GM12801 (cell line): ENCODE measurements around the gene WDR86.

Source experiments
- TF ChIP-seq, protein P1 (sequence below): IDR thresholded peaks from one replicate; pipeline ENCODE4 v1.5.1; 2011; ENCODE audit warnings: control low read depth; ENCODE audit not compliant: insufficient read length; ENCODE audit errors: extremely low read depth

The WDR86 gene

DNA sequence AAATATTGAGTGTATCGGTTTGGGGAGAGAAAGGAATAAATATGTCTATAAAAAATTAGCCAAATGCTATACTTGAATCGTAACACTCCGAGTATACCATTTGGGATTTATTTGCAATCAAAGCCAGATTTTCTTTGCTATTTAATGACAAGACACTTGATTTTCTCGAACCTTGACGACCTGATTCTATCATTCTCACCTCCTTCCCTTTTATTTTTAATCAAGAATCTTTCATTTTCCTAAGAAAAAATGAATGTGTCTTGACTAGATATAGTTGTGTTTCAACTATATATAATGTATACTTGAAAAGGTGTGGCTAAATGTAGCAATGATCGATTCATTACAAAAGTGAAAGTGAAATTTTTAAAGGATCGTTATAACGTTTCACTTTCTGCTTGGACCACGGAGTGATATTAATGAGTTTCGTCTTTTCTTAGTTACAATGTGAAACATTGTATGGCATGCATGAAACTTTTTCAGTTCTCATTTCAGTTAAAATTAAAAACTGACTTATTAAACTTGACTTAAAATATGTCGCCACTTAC lies 67.7 kb downstream of the WDR86 start:
- TF ChIP-seq, protein P1, sequence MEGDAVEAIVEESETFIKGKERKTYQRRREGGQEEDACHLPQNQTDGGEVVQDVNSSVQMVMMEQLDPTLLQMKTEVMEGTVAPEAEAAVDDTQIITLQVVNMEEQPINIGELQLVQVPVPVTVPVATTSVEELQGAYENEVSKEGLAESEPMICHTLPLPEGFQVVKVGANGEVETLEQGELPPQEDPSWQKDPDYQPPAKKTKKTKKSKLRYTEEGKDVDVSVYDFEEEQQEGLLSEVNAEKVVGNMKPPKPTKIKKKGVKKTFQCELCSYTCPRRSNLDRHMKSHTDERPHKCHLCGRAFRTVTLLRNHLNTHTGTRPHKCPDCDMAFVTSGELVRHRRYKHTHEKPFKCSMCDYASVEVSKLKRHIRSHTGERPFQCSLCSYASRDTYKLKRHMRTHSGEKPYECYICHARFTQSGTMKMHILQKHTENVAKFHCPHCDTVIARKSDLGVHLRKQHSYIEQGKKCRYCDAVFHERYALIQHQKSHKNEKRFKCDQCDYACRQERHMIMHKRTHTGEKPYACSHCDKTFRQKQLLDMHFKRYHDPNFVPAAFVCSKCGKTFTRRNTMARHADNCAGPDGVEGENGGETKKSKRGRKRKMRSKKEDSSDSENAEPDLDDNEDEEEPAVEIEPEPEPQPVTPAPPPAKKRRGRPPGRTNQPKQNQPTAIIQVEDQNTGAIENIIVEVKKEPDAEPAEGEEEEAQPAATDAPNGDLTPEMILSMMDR: no peak

DNA sequence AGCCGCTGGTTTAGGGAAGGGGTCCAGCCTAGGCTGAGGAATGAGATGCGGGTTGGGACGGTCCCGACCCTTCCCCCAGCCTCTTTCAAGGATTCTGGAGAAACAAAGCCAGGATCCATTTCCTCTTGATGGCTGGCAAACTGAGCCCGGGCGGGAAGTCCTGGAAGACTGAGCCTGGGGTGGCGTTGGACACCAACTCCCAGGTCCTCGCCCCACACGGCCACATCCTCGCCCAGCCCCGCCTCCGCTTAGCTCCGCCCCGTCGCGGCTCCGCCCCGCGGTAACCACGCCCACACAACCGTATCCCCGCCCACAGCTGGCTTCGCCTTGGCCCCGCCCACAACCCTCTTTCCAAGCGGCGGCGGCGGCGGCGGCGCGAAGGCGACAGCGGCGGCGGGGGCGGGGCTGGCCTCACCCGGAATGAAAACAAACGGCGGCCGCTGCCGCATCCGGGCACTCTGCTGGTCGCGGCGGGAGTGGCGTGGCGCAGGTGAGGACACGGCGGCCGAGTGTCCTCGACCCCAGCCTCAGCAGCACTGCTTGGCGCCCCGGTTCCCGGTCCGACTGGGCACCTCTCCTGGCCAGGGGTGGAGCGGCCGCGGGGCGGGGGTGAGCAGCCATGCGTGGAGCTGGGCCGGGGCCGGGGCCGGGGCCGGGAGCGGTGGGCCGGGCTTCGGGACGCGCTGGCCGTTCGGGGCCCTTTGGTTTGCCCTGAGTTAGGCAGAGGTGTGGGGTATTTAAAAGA lies 68.3 kb downstream of the WDR86 start, which contains the start of gene NUB1:
TSS of gene NUB1 (plus strand) at position 456 of the 745 bp plus-strand sequence. CDS start 3,538 bp downstream, outside the sequence.
- TF ChIP-seq, protein P1: no peak

DNA sequence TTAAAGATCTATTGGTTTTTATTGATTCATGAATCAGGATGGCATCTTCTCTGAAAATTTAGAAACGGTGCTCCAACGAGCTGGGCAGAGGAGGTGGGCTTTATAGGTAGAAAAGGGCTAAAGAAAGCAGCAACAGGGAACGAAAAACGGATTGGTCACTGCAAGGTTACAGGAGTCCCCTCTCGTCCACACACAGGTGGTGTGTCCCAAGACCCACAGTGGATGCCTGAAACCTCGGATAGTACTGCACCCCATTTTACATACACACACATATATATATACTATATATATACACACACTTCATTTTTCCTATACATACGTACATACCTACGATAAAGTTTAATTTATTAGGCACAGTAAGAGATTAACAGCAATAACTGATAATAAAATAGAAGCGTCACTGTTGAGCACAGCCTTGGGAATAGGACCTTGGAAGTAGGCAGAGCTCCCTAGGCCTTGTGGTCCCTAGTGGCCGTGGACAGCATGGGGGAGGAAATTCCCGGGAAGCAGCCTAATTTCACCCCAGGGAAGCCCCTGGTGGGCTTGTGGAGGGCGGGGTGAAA lies 69.0 kb downstream of the WDR86 start:
- TF ChIP-seq, protein P1: no peak

DNA sequence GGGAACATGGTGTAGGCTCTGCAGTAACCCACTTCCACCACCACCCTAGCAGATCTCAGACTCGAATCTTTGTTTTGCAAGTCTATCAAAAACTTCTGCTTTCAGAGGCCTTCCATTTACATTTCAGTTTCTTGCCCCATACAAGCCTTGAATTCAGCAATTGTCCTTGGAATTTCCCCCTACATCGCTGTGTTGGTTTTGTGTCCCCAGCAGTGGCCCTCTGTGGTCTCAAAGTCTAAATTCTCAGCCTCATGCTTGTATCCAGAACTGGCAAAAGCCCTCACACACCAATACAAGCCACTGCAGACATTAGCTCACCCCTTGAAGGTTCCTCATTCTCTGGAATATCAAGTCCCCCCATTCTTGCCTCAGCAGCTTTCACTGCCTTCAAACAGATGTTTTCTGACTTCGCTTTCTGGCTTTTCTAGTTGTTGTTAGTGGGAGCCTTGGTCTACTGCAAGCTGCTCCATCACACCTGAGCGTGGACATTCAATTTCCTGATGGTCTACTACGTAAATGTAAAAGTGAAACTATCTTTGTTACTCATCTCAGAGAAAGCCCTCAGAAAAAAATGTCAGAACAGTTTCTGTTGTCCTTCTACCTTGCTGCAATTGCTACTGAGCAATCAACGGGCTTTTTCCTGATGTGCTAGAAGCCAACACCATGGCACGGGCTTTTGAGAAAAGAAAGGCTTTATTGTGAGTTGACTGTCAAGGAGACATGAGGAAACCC lies 70.0 kb downstream of the WDR86 start:
- TF ChIP-seq, protein P1: no peak

DNA sequence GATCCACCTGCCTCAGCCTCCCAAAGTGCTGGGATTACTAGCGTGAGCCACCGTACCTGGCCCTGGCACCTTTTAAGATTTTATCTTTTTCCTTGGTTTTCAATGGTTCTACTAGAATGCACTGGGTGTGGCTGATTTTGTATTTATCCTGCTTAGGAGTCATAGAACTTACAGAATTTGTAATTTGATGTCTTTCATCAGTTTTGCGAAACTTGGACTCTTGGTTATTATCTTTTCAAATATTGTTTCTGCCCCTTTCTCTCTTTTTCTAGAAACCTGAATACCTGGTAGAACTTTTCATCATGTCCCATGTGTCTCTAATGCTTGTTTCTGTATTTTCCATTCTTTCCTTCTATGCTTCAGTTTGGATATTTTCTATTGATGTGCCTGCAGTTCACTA lies 71.0 kb downstream of the WDR86 start:
- TF ChIP-seq, protein P1: no peak

DNA sequence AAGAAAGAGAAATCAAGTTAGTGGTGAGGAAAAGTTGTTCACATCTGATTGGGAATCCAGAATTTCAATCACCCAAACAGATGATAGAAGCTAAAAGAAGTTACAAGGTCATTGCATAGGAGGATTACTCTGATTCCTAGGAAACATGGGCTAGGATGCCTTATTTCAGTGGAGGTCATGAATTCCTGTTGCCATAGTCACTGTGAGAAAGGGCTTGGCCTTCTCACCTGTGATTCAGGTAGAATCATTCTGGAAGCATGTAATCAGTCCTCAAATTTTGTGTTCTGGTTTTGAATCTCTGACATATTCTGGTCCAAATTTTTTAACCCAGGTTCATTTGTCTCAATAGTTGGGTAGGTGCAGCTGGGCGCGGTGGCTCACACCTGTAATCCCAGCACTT lies 72.5 kb downstream of the WDR86 start:
- TF ChIP-seq, protein P1: no peak

DNA sequence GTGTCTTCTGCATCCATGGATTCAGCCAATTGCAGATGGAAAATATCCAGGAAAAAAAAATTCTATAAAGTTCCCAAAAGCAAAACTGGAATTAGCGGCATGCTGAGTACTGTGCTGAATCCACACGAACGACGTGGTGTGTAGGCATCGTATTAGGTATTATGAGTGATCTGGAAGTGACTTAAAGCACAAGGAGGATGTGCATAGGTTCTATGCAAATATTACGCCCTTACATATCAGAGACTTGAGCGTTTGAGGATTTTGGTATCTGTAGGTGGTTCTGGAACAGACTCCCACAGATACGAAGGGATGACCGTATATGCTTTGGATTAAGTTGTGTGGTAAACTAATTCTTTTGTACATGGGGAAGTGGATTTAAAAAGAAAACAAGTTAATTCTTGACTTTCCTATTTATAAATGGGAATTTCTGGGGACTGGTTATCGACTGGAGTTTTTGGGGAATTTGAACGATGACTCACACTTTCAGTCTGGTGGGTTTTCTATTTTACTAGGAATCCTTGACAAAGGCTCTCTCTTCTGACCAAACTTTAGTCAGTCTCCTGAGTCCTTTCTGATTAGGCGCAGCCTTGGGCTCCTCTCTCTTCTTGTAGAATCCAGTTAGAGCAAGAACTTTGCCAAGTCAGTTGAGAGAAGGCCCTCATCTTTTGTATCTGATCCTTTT lies 73.7 kb downstream of the WDR86 start:
- TF ChIP-seq, protein P1: no peak
